ENCODE measurements around the gene AIFM3.

Gene AIFM3

DNA sequence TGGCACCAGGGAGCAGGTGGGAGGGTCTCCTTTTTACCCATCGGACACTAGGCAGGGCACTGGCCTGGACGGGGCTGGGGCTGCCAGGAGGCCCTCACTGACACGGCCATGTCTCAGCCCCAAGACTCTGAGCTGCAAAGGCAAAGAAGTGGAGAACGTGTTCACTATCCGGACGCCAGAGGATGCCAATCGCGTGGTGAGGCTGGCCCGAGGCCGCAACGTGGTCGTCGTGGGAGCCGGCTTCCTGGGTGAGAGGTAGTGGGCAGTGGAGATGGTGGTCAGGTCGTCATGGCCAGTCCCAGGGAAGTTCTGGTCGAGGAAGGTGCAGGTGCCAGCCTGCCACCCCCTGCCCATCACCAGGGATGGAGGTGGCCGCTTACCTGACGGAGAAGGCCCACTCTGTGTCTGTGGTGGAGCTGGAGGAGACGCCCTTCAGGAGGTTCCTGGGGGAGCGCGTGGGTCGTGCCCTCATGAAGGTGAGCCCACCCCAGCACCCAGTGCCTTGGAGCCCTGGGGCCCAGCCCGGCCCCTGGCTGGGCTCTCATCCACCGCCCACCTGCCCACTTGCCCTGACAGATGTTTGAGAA is 9.3 kb downstream of the AIFM3 start:
- ATAC-seq (no peak), DNase-seq (no peak)

DNA sequence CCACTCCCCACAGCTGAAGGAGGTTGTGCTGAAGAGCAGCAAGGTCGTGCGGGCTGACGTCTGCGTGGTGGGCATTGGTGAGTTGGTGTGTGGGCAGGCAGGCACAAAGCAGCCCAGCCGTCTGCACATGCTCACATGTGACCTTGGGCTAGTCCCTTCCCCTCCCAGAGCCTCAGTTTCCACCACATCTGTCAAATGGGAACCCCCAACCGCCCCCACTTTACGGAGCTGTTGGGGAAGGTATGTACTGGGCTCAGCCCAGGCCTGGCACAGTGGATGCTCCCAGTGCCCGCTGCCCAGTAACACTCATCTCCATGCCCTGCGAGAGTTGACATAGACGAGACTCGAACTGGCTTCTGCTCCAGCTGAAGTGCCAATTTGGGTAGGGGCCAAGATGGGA is 10.0 kb downstream of the AIFM3 start:
- no peak for ATAC-seq
- no peak for DNase-seq

DNA sequence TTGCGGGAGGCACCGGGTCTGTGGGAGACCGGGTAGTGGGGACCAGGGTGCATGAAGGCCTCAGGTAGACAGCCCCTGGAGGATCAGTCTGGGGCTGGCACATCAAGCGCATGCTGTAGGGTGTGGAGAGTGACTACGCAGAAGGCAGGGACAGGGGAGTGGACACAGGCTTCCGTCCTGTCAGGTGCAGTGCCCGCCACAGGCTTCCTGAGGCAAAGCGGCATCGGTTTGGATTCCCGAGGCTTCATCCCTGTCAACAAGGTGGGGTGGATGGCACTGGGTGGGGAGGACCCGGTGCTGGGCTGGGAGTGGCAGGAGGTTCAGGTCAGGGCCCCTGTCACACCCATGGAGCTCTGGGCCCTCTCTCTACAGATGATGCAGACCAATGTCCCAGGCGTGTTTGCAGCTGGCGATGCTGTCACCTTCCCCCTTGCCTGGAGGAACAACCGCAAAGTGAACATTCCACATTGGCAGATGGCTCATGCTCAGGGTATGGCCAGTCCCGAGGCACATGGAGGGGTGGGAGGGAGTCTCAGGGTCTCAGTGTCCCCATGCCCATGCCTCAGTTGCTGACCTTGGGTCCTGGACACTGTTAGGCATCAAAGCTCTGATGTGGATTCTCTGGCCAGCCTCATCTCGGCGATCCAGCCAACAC is 10.6 kb downstream of the AIFM3 start:
- no peak for ATAC-seq
- DNase-seq, result no peak

DNA sequence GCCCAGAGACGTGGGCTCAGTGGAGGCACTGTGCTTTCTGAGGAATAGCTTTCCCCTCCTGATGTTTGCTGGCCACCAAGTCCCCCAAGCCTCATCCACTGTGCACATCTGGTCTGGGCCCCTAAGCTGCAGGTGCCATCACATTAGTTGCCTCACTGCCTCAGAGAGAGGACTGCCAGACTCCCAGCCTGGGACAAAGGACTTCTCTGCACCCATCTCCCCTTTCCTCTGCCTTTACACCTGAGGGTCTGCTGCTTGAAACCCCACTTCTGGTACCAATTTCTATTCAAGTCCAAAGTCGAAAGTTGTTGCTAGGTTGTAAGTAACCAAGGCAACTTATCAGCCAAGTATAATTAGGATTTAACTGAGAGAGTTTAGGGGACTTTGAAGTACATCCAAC is 11.4 kb downstream of the AIFM3 start:
- ATAC-seq (no peak), DNase-seq (no peak)

DNA sequence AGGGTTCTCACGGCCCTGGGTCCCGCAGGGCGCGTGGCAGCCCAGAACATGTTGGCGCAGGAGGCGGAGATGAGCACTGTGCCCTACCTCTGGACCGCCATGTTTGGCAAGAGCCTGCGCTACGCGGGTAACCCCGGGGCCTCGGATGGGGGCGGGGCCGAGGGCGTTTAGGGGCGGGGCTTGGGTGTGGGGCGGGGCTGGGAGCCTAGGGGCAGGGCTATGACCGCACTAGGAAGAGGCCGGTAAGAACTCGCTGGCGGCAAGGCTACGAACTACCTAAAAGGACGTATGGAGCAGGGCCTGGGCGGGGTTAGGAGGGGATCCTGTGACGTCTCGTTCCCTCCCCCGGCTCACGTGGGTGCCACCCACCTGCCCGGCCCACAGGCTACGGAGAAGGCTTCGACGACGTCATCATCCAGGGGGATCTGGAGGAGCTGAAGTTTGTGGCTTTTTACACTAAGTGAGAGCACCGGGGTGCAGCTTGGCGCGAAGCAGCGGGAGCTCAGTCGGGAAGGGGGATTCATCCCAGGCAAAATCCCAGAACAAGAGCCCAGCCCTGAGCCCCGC is 12.3 kb downstream of the AIFM3 start:
- DNase-seq, result peak; percentile 73
- ATAC-seq, result peak; percentile 72

DNA sequence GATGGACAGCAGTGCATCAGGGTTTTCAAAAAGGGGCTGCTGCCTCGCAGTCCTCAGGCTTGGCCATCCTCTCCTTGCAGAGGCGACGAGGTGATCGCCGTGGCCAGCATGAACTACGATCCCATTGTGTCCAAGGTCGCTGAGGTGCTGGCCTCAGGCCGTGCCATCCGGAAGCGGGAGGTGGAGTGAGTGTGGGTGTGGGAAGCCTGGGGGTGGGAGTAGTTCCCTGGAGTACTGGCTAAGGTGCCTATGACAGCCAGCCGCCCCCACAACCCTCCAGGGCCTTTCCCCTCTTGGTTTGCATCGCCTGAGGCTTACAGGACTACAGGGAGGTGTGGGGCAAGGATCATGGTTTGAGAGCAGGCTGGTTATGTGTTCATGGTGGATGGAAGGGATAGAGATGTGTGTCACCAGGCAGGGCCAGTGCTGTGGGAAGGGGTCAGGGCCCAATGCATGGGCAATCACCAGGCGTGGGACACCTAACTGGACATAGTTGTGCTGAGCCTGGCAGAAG is 12.9 kb downstream of the AIFM3 start:
- ATAC-seq (no peak), DNase-seq (no peak)

DNA sequence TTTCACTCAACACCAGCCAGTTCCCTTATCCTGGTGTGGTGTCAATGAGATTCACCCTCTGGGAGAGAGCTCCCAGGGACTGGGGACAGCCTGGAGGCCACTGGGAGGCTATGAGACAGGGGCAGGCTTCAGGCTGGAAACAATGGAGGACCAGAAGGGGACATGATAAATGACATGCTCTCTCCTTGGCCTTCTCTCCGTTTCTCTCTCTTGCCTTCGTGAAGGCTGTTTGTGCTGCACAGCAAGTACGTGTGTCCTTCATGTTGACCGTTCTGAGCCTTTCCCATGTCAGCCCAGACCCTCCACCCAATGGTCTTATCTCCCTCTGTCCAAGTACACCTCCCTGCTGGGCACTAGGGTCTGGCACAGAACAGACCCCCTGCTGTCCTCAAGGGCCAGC is 13.5 kb downstream of the AIFM3 start:
- DNase-seq (no peak), ATAC-seq (no peak)

DNA sequence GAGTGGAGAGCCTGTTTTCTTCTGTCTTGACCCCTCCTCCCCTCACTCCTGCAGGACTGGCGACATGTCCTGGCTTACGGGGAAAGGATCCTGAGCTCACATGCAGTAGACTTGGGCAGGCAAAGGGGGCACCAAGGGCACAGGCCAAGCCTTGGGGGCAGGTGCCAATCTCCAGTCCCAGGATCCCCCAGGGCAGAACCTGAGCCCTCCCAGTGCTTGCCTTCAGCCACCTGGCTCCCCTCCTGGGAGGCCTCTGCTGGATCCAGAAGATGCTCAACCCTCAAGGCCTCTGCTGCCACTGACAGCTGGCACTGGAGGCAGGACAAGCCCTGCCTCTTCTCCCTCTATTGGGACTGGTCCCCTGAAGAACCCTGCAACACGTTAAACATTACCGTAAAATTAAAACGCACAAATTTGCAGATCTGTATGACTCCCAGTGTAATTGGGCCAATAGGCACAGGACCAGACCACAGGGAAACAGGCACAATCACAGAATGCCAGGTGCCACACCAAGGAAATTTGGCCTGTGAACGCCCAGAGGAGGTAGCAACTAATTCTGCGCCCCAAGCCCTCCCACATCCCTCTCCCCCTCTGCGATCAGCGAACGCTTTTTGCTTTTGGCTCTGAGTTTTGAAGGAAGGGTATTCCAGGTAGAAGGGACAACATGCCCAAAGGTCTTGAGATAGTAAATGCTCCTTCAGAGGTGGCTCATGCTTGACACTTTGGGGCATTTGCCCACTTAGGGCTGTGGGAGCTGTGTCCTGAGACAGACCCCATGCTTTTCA is 14.1 kb downstream of the AIFM3 start:
- ATAC-seq, result no peak
- DNase-seq, result no peak

DNA sequence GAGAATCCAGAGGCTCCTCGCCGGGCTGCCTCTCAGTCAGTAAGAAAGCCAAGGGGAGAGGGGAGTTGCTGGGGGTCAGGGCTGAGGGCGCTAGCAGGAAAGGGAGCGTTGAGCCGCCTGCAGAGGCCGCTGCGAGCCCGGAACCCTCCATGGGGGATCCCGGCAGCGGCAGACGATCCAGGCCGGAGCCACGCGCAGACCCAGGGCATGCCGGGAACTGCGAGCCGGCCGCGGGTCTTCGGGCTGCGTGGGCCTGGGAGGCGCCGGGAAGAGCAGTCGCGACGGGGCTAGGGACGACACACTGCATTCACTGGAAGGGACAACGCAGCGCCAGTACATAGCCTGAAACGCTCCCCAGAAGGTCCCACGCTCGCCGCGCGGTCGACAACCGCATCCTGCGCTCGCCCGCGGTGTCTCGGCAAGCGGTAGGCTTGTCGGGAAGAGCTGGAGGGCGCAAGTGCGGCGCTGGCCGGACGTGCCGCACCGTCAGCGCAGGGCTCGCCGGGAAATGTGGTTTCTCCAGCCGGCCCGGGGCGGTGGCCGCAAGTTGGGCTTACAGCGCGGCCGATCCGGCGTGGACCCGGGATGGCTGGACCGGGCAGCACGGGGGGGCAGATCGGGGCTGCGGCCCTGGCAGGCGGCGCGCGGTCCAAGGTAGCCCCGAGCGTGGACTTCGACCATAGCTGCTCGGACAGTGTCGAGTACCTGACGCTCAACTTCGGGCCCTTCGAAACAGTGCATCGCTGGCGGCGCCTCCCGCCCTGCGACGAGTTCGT is 14.9 kb downstream of the AIFM3 start, which contains the start of gene LZTR1:
Gene LZTR1, plus strand, starts transcription at position 511 of the 776 bp plus-strand sequence. Its CDS starts 75 bp downstream, at position 586.
- peak; percentile 78 for ATAC-seq
- peak; percentile 80 for DNase-seq

DNA sequence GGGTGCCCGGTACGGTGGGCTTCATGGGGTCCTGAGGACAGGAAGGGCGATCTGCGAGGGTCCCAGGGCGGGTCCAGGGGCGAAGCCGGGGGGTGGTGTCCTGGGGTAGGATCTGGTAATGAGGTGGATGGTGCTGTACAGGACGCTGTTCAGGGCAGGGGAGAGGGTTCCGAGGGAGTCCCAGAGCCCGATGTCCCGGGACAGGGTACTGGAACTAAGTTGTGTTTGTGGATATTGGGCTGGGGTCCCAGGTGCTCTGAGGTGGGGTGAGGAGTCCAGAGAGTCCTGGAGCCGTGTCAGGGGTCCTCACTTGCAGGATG is 15.5 kb downstream of the AIFM3 start:
- DNase-seq (no peak), ATAC-seq (no peak)

DNA sequence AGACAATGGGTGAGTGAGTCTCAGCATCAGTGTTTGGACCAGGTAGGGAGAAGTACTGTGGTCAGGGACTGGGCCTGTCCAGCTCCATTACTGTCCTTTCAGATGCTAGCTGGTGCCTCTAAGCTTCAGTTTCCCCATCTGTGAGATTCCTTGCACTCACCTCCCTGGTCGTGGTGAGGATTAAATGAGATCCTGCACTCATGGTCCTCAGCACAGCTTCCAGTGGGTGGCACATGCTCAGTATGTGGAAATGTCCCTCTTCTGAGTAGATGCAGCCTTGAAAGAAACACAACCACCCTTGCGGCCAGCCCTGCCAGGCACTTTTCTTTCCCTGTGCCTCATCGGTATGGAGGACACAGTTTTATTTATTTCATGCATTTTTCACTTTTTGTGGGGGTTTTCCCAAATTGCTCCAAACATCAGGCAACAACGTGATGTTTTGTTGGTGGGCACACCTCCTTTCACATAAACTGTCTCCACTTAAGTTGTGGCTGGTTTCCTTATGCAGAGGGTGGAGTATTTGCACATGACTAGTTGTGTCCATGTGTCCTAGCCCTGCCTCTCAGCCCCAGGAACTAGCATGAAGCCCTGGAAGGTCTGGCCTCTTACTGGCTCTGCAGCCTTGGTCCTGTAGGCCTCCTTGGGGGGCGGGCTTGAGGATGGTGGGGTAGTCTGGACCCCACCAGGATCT is 16.2 kb downstream of the AIFM3 start:
- DNase-seq (no peak), ATAC-seq (no peak)

DNA sequence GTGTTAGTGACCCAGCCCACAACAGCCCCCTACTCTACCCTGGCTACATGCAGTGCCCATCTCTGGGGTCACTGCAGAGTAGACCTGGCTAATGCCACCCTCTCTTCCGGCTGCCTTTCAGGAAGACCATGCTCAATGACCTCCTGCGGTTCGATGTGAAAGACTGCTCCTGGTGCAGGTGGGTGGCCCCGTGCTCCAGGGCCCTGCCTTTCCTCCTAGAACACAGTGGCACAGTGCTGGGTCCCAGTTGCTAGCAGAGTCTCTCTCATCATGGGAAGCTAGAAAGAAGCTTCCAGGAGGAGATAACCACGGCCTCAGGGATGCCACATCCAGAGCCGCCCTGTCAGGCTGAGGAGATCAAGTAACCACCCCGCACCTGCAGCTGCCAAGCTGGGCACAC is 18.7 kb downstream of the AIFM3 start:
- ATAC-seq (no peak), DNase-seq (no peak)

DNA sequence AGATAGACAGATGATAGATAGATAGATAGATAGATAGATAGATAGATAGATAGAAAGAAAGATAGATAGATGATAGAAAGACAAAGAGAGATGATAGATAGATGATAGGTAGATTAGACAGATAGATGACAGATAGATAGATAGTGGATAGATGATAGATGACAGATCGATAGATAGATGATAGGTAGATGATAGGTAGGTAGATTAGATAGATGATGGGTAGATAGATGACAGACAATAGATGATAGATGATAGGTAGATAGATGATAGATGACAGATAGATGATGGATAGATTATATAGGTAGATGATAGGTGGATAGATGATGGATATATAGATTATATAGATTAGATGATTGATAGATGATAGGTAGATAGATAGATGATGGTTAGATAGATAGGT is 19.3 kb downstream of the AIFM3 start:
- ATAC-seq (no peak), DNase-seq (no peak)

DNA sequence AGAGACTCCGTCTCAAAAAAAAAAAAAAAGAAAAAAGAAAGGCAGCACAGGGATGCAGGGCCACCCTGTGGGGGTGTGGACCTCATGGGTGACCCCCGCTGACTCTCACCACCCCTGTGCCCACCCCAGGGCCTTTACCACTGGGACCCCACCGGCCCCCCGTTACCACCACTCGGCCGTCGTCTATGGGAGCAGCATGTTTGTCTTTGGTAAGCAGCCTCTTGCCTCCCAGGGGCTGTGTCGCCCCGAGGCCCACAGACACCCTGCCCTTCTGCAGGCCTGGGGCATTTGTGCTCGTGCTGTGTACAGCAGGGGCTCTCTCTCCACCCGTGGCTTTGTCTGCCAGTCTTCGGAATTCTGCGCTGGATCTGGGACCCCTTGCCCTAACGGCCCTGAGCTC is 20.3 kb downstream of the AIFM3 start:
- no peak for ATAC-seq
- no peak for DNase-seq

DNA sequence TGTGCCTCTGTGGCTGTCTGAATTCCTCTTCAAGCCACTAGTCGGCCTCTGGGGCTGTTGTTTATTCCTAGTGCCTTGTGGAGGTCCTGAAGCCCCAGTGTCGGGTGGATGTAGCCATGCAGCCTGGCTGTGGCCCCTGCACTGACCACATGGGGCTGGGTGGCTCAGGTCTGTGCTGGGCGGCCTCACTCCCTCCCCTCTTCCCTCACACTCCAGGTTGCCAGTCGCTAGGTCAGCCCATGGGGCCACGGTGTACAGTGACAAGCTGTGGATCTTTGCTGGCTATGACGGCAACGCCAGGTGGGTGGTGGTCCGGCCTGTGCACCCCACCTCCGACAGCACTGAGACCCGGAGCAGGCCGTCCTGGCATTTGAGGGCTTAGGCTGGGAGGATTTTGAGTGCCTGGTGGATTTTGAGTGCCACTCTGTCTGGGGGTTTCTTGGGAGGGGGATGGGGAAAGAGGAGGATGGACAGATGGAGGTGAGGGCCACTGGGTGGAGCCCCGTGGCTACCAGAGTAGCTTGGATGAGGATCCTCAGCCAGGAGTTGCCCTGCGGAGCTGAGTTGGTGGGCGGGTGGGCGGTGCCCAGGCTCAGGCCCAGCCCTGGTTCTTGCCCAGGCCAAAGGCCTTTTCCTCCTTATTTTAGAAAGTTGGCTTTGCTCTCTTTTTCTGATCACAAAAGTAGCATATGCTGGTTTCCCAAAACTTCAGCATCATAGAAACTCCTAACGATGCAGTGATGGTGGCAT is 21.7 kb downstream of the AIFM3 start:
- DNase-seq (no peak), ATAC-seq (no peak)

DNA sequence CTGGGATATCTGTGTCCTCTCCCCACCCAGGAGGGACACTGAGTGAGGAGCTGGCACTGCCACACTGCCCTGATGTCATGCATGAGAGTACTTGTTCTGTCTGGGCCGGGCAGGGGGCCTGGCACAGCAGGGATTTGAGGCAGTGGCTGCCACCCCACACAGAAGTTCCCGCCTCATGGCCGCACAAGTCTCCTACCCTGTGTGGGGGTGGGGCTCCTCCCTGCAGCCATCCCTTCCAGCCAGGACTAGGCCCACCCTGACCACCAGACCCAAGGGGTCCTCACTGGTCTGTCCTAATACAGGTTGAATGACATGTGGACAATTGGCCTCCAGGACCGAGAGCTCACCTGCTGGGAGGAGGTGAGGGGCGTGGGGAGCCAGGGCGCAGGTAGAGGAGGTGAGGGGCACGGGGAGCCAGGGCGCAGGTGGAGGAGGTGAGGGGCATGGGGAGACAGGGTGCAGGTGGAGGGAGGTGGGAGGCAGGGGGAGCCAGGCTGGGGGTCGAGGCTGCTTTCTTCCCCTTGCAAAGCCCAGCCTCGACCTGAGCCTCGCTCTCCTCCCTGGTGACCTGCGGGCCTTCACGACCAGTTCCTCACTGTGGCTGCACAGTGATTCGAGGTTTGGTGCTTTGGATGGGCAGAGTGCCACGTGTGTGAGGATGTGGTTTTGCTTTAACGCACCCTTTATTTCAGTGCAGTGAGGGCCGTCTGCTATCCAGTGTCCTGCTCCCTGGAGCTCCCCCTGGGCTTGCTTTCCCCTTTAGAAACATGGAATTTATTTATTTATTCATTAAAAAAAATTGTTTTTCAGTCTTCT is 22.5 kb downstream of the AIFM3 start:
- DNase-seq, result no peak
- no peak for ATAC-seq

DNA sequence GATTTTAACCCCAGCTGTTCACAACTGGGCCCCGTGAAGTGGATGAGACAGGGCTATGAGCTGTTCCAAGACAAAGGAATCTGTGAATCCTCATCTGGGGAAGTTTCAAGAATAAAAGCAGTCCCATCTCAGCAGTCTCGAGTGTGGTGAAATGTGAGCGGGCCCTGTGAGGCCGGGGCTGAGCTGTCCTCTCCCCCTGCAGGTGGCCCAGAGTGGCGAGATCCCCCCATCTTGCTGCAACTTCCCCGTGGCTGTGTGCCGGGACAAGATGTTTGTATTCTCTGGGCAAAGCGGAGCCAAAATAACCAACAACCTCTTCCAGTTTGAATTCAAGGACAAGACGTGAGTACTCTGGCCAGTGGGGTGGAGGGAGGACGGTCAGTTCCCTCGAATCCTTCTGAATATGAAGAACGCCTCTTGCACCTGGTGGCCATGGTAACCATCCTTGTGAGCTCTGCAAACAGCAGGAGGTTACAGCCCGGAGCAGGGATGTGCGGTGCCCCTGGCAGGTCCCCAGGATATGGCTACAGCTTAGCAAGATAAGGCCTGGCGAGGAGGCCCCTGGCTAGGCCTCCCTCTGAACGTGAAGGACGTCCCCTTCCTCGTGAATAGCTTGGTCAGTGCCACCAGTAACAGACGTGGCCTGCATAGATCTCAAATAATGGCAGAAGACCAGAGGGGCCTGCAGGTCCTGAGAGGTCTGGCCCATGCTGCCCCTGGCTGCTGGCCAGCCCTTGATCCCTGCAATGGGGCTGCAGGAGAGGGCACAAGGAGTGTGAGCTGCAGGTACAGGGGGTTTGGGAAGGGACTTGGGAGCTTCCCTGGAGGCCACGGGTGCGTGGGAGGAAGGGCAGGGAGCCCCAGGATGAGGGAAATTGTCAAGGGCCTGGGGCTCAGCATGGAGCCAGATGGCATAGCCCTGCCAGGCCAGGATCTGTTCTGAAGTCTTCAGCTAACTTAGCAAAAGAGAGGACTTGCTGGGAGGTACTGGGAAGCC is 23.4 kb downstream of the AIFM3 start:
- no peak for ATAC-seq
- no peak for DNase-seq

DNA sequence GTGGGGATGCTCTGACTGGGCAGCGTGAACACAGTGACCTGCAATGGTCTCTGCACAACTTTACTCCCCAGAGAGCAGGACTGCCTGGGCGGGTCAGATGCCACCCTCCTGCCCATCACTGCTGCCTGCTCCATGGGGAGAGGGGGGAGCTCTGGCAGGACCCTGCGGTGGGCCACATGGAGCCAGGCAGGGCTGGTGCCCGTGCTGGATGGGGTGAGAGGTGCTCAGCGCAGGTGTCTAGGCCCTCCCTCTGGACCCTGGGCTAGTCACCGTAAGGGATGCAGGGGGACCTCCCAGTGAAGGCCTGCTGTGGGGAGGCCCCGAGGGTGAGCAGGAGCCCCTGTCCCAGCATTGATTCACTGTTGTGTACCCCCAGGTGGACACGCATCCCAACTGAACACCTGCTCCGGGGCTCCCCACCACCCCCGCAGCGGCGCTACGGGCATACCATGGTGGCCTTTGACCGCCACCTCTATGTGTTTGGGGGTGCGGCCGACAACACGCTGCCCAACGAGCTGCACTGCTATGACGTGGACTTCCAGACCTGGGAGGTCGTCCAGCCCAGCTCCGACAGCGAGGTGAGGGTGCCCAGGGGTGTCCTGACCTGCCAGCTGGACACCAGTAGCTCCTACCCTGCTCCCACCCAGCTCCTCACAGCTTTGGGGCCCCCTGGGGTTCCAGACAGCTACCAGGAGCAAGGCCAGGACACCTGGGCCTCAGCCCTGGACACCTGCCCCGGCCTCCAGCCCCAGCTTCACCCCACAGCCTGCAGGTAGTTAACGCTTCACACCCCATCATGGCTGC is 24.4 kb downstream of the AIFM3 start:
- no peak for ATAC-seq
- DNase-seq, result no peak

Measured in stimulated activated naive CD8-positive, alpha-beta T cell treated with anti-CD3 and anti-CD28 coated beads, Interleukin-15, Interleukin-2, amounts not matched to agents 100 U/mL and 50 U/mL, for 24 hours (primary cell).